Stimulated activated CD4-positive, alpha-beta T cell treated with anti-CD3 and anti-CD28 coated beads, Interleukin-4, amount 100 ng/mL, for 4 hours (primary cell): Measurements from ENCODE around the gene ERBB2.
"Not testable (repeated sequence)": the region's sequence is repeated elsewhere in the genome, so short reads cannot be mapped to it uniquely, and the experiment has no call there.

Source experiments
- DNase-seq, 2 experiments: peaks; one replicate each; pipeline ENCODE4 v3.0.0-alpha.2; 2020

Gene ERBB2

DNA sequence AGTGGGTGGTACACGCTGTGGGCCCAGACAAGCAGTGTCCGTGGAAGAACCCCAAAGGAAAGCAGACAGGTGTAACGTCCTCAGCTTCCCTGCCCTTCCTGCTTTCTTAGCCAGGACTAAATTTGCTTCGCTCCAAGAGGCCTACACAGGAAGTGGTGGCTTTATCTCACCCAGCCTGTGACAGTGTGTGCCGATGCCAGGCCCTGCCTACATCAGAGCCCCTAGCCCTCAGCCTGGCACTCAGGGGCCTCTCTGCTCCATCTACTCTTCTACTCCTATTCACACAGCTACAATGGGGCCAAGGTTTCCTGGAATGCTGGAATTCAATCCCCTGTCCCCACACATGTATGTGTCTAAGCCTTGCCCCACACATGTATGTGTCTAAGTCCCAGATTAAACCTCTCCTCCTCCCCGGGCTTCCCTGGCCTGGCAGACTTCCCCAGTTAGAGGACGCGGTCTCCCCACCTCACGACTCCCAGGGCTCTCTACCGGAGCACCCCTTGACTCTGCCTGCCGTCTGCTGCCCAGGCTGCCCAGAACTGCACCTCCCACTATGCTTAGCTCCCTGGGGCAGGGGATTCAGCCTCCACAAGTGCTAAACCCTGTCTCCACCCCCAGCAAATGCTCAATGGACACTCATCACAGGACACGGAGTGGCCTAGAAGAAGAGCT lies 20.2 kb upstream of the ERBB2 start:
- DNase-seq = peak in 1 of 2 experiments; percentile 28

DNA sequence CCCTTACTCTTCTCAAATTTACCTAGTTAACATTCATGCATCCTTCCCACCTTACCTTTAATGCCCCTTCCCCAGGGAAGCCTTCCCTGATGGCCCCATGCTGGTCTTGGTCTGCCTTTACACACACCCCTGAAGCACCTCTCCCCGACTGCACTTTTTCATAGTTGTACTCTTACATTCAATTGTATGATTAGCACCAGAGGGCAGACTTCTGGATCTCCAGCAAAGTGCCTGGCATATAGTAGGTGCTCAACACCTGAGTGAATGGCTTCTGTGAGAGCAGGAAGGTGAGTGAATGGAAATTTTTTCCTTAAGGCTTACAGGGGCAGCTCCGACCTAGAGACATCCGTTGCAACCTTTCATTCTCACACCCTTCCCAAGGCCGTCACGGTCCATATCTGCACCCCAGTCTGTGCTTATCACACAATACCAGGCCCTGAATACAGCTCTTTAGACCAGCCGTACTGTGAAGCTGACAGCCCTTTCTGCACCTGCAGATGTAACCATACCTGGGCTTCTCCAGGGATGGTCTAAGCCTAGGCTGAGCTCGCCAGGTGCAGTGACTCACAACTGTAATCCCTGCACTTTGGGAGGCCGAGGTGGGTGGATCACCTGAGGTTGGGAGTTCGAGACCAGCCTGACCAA lies 16.4 kb upstream of the ERBB2 start:
- no peak for DNase-seq

DNA sequence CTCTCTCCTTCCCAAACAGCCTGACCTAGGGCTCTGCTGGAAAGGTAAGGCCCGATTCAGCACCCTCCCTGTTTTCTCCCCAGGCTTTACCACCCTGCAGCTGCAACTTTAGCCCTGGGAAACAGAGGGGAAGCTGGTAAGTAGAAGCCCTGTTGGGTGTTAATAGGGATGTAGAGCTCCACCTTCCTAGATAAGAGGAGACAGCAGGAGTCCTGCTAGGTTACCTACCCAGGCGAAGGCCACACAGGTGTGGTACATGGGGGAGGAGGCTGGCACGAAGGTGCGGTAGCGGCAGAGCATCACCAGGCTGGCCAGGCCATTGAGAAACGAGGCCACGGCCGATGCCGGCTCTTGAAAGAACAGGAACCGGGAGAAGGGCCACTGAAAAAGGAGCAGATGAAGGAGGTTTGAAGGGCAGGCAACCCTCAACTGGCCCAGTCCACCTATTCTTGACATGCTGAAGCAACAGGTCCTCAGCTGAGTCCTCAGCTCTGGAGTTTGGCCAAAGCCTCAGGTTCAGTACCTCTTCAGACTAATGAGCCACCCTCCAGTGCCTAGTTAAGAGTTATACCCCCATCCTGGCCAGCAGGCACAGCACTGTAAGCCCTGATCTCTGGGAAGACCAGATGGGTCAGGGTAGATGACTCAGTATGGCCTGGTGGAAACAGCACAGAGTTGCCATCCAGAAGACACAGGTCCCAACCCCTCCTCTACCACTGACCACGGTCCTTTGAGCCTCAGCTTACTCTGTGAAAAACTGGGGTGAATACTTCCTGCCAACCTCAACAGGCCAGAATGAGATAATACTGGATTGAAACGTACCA lies 15.3 kb upstream of the ERBB2 start:
- DNase-seq = no peak

DNA sequence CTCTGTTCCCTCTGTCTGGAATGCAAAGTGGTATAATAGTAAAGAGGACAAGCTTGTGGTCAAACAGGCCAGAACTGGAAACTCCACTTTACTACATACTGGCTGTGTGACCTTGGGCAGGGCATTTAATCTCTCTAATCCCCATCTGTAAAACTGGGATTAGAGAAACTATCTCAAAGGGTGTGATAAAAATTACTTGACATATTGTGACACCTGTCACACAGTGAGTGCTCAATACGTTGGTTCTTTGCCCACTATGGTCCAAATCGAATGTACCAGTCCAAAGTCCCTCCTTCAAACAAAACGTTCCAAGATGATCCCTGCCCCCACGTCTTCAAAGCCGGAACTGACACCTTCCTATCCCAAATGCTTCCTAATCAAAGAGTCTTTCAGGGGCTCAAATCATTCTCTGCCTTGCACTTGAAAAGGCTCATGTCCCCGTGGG lies 12.7 kb upstream of the ERBB2 start:
- DNase-seq = no peak

DNA sequence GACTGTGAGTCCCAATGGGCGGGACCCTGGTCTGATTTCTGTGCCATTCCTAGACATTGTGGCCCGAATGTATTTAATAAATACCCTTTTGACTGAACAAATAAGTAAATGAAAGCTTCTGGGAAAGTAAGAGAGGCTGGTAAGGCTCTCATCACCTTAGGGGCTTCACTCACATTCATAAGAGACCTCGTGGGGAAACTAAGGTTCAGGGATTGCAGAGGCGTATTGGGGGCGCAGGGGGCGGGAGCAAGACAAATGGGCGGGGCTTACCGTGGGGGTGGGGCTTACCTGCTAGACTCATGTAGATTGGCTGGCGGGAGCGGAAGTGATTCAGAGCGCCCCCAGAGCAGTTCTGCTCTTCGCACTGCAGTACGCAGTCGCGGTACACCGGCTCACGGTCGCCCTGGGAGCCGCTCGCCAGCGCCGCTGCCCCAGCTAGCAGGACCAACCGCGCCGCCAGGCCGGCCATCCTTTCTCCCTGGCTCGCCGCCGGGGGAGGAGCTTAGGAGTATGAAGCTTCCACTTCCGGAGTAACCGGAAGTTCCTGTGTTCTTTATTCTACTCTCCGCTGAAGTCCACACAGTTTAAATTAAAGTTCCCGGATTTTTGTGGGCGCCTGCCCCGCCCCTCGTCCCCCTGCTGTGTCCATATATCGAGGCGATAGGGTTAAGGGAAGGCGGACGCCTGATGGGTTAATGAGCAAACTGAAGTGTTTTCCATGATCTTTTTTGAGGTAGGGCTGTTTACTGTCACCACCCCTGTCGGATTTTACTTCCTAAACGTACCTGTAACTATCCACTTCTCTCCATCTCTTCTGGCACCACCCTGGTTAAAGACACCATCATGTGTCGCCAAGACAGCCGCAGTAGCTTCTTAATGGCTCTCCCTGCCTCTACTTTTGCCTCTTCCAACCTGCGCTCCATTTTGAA lies 12.1 kb upstream of the ERBB2 start, which contains the start of gene PGAP3:
PGAP3 (minus strand) TSS at position 512 of the 929 bp plus-strand sequence; CDS start at position 469, 43 bp downstream.
- peak; percentile 79 to 83 for DNase-seq

DNA sequence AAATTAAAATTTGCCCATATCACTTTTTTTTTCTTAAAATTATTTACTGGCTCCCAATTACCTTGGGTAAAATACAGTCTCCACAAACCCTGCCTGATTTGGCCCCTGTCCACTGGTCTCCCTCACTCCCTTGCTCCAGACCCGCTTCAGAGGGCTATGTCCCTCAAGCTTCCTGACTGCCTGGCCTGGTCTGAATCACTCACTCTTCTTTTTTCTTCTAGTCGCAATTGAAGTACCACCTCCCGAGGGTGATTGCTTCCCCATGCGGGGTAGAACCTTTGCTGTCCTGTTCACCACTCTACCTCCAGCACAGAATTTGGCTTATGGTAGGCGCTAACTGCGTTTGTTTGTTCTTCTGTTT lies 11.4 kb upstream of the ERBB2 start:
- no peak for DNase-seq

DNA sequence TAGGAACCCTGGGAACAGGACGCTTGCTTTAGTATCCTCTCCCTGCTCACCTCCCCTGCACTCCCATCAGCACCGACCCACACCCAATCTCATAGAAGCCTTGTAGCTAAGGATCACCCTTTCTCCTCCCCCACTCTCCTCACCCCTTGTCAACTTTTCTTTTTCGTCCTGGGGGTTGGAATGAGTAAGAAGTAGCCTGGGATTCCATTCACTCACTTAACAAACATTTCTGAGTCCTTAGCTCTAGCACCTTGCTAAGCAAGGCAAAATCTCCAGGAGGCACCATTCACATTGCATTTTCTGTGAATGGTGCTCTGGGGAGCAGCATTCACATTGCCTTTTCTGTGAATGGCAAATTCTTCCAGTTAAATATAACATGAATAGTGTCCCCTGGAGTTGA lies 10.9 kb upstream of the ERBB2 start:
- DNase-seq = no peak

DNA sequence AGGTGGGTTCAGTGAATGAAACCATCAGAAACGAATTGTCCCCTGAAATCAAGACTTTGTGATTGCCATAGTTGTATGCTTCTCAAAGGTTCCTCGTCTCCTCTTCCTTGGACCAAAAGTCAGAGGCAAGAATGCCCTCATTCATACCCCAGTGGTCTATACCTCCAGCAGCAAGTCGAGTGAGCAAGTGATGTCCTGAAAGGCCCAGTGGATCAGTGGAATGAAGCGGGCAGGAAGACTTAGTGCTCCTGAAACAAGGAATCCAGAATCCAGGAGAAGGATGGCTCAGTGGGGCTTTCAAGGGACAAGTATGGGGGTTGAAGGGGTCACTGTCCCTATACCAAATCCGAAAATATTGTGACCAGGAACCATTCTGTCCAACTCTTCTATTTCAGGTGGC lies 5.3 kb upstream of the ERBB2 start:
- DNase-seq = no peak

DNA sequence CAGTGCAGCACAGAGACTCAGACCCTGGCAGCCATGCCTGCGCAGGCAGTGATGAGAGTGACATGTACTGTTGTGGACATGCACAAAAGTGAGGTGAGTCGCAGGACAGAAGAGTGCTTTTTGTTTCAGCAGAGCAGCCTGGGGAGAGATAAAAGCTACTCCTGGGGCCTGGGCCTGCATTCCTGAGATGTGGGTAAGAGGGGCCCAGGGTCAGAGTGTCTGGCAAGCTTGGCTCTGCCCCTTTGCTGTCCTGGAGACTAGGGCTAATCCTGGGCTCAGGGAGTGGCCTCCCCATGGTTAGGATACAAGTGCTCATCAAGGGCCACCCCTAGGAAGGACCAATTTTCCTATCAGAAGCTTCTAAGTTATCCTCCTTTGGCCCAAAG lies 4.8 kb upstream of the ERBB2 start:
- no peak for DNase-seq

DNA sequence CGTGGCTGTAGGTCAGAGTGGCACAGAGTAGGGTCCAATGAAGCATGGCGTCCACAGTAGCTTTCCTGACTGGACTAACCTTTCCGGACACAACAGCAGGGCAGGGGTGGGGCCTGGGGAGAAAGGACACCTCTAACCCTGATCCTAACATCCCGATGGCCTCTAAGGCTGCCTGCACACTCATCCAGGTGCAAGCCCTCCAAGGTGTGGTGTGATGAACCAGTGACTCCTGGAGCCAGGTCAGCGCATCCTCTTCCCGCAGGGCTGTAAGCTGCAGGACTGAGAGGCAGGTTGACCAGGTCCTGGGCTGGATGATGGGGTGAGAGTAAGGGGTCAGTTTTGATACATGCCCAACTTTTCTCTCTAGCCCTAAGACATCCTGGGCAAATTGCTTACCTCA lies 3.1 kb upstream of the ERBB2 start:
- no peak for DNase-seq

DNA sequence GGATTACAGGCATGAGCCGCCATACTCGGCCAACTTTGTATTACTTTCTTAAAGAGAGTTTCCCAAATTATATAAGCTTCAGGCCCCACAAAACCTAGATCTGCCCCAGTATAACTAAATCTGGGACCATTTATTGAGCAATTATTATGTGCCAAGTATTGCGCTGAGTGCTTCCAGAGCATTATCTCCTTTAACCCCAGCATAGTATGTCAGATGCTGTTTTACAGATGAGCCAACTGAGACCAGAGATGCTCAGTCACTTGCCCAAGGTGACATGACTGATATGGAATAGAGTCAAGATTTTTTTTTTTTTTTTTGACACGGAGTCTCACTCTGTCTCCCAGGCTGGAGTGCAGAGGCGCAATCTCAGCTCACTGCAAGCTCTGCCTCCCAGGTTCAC lies 1.9 kb upstream of the ERBB2 start:
- no peak for DNase-seq

DNA sequence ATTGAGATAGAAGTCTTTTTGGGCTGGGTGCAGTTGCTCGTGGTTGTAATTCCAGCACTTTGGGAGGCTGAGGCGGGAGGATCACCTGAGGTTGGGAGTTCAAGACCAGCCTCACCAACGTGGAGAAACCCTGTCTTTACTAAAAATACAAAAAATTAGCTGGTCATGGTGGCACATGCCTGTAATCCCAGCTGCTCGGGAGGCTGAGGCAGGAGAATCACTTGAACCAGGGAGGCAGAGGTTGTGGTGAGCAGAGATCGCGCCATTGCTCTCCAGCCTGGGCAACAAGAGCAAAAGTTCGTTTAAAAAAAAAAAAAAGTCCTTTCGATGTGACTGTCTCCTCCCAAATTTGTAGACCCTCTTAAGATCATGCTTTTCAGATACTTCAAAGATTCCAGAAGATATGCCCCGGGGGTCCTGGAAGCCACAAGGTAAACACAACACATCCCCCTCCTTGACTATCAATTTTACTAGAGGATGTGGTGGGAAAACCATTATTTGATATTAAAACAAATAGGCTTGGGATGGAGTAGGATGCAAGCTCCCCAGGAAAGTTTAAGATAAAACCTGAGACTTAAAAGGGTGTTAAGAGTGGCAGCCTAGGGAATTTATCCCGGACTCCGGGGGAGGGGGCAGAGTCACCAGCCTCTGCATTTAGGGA lies 577 bp upstream of the ERBB2 start:
- not testable (repeated sequence) for DNase-seq

DNA sequence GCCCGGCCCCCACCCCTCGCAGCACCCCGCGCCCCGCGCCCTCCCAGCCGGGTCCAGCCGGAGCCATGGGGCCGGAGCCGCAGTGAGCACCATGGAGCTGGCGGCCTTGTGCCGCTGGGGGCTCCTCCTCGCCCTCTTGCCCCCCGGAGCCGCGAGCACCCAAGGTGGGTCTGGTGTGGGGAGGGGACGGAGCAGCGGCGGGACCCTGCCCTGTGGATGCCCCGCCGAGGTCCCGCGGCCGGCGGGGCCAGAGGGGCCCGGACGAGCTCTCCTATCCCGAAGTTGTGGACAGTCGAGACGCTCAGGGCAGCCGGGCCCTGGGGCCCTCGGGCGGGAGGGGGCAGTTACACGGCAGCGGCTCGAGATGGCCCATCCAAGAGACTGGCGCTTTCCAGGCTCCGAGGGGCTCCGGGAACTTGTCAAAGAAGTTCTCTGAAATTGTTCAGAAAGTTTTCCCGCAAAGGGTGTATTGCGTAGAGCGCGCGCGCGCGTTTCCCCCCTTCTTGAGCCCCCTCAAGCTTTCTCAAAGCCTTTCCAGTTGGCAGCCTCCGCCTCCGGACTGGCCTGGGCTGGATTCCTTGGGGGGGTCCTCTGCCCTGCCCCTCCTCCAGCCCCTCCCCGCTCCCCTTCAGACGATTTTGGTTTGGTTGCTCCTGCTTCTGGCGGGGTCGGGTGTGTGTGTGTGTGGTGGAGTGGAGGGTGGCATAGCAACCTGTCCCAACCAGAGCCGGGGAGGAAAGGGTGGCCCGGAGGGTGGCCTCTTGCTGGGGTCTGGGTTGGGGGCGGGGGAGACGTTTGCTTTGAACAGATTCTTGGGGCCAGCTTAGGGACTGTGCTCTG lies 504 bp downstream of the ERBB2 start:
- DNase-seq = no peak

DNA sequence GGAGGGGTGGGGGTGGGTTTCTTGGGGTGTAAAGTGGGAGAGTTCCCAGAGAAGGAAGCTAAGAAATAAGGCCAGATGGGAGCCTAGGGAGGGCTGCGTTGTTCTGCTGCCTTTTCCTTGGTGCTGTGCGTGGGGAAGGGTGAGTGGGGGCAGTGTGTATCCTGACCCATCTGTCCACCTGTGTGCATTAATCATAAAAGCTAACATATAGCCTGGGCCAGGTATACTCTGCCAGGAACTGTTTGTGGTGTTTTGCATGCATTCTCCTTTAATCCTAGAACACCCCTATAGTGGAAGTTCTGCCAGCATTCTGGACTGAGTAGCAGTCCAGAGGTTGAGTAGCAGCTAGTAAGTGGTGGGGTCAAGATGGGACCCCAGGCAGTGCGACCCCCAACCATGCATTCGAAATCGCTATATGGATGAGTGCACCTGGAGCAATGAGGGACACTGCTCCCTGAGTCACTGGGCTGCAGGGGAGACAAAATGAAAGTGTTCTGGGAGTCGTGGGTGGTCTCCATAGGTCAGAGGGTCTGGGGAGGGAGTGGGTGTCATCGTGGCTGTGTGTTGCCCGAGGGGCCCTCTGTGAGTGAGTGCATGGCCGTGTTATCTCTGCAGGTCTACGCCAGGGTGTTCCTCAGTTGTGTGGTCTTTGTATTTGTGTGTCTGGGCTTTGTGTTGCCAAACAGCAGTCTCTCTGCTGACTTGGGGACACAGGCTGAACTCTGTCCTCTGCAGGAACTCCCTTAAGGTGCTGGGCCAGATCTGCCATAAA lies 1.3 kb downstream of the ERBB2 start:
- DNase-seq = no peak

DNA sequence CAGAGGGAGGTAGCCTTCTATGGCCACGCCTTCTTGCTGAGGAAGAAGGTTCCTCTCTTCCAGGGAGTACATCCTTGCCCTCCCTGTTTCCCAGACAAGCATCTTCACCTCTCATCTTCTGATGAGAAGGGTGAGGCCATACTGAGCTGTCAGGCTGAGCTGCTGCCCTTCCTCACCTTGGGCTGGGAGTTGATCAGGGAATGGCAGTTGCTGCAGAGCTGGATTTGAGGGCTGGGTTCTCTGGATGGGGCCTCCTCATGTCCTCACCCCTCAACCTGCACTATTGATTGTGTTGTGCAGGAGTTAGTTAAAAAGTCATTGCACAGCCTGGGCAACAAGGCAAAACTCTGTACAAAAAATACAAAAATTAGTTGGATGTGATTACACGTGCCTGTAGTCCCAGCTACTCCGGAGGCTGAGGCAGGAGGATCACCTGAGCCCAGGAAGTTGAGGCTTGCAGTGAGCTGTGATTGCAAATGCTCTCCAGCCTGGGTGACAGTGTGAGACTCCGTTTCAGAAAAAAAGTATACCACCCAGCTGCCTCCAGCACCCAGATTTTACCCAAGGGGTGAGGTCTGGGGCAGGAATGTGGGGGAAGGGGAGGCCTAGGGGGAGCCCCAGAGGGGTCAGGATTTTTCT lies 2.0 kb downstream of the ERBB2 start:
- DNase-seq = no peak

DNA sequence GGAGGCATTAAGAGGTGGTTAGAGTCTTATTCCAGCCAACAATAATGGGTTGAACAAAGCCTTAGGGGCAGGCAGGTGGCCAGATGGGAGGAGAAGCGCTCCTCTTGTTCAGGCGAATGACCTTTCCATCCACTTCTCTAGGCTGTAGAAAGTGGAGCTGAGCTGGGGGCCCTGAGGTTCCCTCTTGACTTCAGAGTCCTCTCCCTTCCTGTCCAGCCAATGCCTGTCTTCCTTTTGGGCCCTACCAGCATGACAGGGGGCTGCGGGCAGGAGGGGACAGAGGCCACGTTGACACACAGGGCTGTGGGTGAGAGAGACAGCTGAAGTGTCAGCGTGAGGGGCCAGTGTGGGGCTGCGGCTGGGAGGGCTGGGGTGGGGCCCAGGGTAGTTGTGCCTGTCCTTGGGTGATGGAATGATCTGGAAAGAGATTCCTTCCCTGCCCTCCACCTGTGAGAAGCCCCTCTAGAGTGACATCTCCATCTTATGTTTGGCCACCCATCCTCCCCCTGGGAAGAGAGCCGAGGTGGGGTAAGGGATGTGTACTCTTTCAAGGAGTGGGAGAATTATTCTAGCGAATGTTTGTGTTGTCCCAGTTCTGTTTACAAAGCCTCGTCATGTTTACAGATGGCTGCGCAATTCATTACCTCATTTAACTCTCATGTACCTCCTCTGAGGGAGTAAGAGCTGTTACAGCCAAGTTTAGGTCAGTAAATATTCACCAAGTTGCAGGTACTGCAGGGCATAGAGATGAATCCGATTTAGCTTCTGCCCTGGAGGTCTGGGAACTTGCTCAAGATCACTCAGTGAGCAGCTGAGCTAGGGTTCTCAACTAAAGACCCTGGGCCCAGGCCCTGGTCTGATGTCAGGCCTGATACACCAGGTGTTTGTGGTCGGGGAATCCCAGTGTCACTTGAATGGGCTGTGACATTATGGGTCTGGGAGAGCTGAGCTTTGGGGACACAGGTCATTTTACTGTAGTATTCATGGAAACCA lies 3.3 kb downstream of the ERBB2 start:
- DNase-seq = no peak

DNA sequence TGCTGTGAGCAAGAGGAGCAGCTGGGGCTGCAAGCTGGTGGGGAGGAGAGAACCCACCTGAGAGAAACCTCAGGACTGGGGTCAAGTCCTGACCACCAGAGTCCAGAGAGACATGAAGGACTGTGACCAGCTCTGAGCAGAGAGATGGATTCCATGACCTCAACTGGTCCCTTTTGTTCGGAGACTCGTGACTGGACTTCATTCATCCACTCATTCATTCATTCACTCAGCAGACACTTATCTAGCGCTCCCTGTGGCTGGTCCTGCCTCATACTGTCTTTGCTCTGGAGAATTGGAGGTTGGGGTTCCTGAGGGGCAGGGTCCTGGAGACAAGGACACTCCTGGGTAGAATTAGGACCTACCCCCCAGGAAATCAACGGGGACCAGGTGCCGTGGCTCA lies 4.0 kb downstream of the ERBB2 start:
- no peak for DNase-seq

DNA sequence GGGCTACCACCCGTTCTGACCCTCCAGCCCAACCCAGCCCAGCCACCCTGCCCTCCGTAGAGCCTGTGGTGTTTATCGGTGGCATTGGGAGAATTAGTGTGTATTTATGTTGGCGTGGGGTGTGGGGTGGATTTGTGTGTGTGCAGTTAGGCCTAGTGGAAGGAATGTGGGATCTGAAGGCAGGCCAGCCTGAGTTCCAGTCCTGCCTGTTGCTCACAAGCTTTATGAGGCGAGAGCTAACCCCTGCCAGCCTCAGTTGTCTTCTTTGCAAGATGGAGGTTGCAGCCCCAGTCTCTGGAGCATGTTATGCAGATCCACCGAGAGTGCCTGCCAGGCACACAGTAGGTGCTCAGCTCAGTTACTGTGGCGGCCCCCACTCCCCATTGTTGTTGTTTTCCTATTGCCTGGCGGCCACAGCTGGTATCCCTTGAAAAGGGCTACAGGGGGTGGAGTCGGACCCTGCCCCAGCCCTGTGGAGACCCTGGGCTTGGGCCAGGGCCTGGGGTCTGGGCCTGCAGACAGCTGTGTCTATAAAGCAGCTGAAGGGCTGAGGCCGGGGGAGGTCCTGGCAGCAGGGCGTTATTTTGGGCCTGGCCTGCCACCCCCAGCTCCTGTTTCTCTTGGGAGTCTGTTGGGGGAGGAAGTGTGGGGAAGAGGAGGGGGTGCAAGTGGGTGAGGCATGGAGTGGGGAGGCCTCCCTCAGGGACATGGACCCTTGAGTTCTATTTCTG lies 5.1 kb downstream of the ERBB2 start:
- no peak for DNase-seq
